GM19099 (cell line): Measurements from ENCODE around the gene FOXE1.

Source experiments
- POLR2A ChIP-seq: IDR thresholded peaks from 3 replicates; pipeline ENCODE4 v1.6.1; 2011; ENCODE audit warnings: low read depth; ENCODE audit not compliant: insufficient read length; ENCODE audit errors: extremely low read depth

FOXE1 gene

GRCh38 chr9:97853056-97853843 lies at the start of gene FOXE1:
Gene FOXE1 (plus strand): TSS chr9:97853226. CDS start chr9:97853915, 689 bp downstream.
- no peak for TF ChIP-seq POLR2A

GRCh38 chr9:97804059-97804365 lies 49.0 kb upstream of the FOXE1 start:
- no peak for TF ChIP-seq POLR2A

- no peak for TF ChIP-seq POLR2A
These were observed 46.3 kb upstream of the FOXE1 start for GRCh38 chr9:97806721-97807120.

- TF ChIP-seq POLR2A, result no peak
These were observed 45.3 kb upstream of the FOXE1 start for GRCh38 chr9:97807681-97808080.

- TF ChIP-seq POLR2A, result no peak
These were observed 44.6 kb upstream of the FOXE1 start for GRCh38 chr9:97808415-97808814.

GRCh38 chr9:97808972-97809371 lies 44.1 kb upstream of the FOXE1 start:
- no peak for TF ChIP-seq POLR2A

- no peak for TF ChIP-seq POLR2A
These were observed 43.2 kb upstream of the FOXE1 start for GRCh38 chr9:97809666-97810344.

GRCh38 chr9:97811533-97812246 lies 41.3 kb upstream of the FOXE1 start:
- no peak for TF ChIP-seq POLR2A

- no peak for TF ChIP-seq POLR2A
These were observed 40.8 kb upstream of the FOXE1 start for GRCh38 chr9:97812247-97812543.

- TF ChIP-seq POLR2A, result no peak
These were observed 40.0 kb upstream of the FOXE1 start for GRCh38 chr9:97813072-97813471.

GRCh38 chr9:97819735-97820134 lies 33.3 kb upstream of the FOXE1 start:
- TF ChIP-seq POLR2A, result no peak

- TF ChIP-seq POLR2A, result no peak
These were observed 32.7 kb upstream of the FOXE1 start for GRCh38 chr9:97820373-97820772.

GRCh38 chr9:97830884-97831829 lies 21.9 kb upstream of the FOXE1 start:
- TF ChIP-seq POLR2A, result no peak

GRCh38 chr9:97831843-97832636 lies 21.0 kb upstream of the FOXE1 start:
- no peak for TF ChIP-seq POLR2A

- no peak for TF ChIP-seq POLR2A
These were observed 12.5 kb upstream of the FOXE1 start for GRCh38 chr9:97840521-97840920.

GRCh38 chr9:97842960-97843359 lies 10.1 kb upstream of the FOXE1 start:
- no peak for TF ChIP-seq POLR2A
